Measurements from ENCODE around the gene CENPO.

The CENPO gene

DNA sequence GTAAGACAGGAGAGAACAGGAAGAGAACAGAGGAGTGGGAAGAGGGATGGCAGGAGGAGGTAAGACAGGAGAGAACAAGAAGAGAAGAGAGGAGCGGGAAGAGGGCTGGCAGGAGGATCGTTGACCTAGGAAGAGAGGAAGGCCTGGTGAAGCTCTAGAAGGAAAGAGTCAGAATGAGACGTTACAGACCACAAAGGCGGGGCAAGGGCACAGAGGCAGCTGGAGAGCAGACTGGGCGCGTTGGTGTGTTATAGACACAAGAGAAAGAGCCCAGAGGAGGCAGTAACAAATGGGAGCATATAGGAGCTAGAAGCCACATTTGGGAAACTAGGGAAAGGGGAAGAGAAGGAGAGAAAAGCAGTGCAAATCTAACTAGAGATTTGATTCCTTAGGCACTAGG lies 26.6 kb upstream of the CENPO start:
- TF ChIP-seq L3MBTL2 (conservative IDR thresholded peaks at IDR 0.05) (no peak), FOXK2 (IDR thresholded peaks at IDR 0.05) (no peak), NFRKB (IDR thresholded peaks at IDR 0.05) (no peak), ARNT (IDR thresholded peaks at IDR 0.05) (no peak), ELF4 (IDR thresholded peaks at IDR 0.05) (no peak), BHLHE40 (IDR thresholded peaks at IDR 0.05; ENCODE audit: borderline replicate concordance) (no peak), SUZ12 (IDR thresholded peaks at IDR 0.05) (no peak), CTBP1 (IDR thresholded peaks at IDR 0.05; ENCODE audit: borderline replicate concordance) (no peak), LEF1 (IDR thresholded peaks at IDR 0.05; ENCODE audit: borderline replicate concordance) (no peak), SP1 (IDR thresholded peaks at IDR 0.05) (no peak), ZNF384 (IDR thresholded peaks at IDR 0.05) (no peak), TARDBP (IDR thresholded peaks at IDR 0.05) (no peak), FOXM1 (IDR thresholded peaks at IDR 0.05; ENCODE audit: borderline replicate concordance) (no peak), HDGF (IDR thresholded peaks at IDR 0.05; ENCODE audit: borderline replicate concordance) (no peak), FOXA1 (IDR thresholded peaks at IDR 0.05) (no peak)
- TF ChIP-seq, protein P1, sequence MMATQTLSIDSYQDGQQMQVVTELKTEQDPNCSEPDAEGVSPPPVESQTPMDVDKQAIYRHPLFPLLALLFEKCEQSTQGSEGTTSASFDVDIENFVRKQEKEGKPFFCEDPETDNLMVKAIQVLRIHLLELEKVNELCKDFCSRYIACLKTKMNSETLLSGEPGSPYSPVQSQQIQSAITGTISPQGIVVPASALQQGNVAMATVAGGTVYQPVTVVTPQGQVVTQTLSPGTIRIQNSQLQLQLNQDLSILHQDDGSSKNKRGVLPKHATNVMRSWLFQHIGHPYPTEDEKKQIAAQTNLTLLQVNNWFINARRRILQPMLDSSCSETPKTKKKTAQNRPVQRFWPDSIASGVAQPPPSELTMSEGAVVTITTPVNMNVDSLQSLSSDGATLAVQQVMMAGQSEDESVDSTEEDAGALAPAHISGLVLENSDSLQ (IDR thresholded peaks at IDR 0.05), result no peak
- CTCF ChIA-PET, result interaction anchor here (0.7 kb wide), 1 partner anchor 25 kb away, joined by 3 read pairs; no protein-coding TSS in a partner anchor
- no peak for DNase-seq (ENCODE audit: extremely low spot score)
- POLR2A ChIA-PET, result no interaction called here

DNA sequence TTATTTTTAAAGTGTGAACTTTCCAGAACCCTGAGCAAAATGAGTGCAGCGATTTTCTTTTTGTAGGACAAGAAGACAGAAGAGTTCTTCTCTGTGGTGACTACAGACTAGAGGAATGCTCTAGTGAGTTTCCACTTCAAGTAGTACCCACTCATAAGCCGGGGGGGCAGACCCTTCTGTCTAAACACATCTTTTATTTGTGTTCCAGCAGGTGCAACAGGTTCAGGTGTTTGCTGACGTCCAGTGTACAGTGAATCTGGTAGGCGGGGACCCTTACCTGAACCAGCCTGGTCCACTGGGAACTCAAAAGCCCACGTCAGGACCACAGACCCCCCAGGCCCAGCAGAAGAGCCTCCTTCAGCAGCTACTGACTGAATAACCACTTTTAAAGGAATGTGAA lies 25.2 kb upstream of the CENPO start:
- TF ChIP-seq TARDBP (IDR thresholded peaks at IDR 0.05) (no peak), SP1 (IDR thresholded peaks at IDR 0.05) (no peak), FOXM1 (IDR thresholded peaks at IDR 0.05; ENCODE audit: borderline replicate concordance) (no peak), SUZ12 (IDR thresholded peaks at IDR 0.05) (no peak), ZNF384 (IDR thresholded peaks at IDR 0.05) (no peak), CTBP1 (IDR thresholded peaks at IDR 0.05; ENCODE audit: borderline replicate concordance) (no peak), L3MBTL2 (conservative IDR thresholded peaks at IDR 0.05) (no peak), ARNT (IDR thresholded peaks at IDR 0.05) (no peak), FOXK2 (IDR thresholded peaks at IDR 0.05) (no peak), HDGF (IDR thresholded peaks at IDR 0.05; ENCODE audit: borderline replicate concordance) (no peak), LEF1 (IDR thresholded peaks at IDR 0.05; ENCODE audit: borderline replicate concordance) (no peak), BHLHE40 (IDR thresholded peaks at IDR 0.05; ENCODE audit: borderline replicate concordance) (no peak), FOXA1 (IDR thresholded peaks at IDR 0.05) (no peak), ELF4 (IDR thresholded peaks at IDR 0.05) (no peak)
- TF ChIP-seq, protein P1 (IDR thresholded peaks at IDR 0.05), result no peak
- ChIA-PET CTCF (no interaction called here), POLR2A (no interaction called here)
- no peak for DNase-seq (ENCODE audit: extremely low spot score)

DNA sequence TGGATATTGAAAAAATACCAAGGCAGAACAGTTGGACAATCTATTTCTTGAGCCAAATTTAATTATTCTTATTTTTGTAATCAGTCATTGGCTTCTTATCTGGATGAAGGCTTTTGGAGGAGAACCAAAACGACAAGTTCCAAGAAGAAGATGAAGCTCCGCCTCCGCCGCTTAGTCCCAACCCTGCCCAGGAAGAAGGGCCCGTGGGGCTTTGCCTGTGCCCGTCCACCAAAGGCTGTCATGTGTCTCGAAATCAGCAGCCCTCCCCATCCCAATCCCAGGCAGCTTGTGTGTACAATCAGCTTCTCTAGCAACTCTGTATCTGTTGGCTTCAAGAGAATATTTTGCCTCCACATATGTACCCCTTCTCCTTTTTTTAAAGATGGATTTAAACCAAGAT lies 24.6 kb upstream of the CENPO start:
- DNase-seq (ENCODE audit: extremely low spot score), result no peak
- ChIA-PET POLR2A (no interaction called here), CTCF (no interaction called here)
- TF ChIP-seq FOXK2 (IDR thresholded peaks at IDR 0.05), result no peak
- TF ChIP-seq SP1 (IDR thresholded peaks at IDR 0.05), result no peak
- no peak for TF ChIP-seq LEF1 (IDR thresholded peaks at IDR 0.05; ENCODE audit: borderline replicate concordance)
- TF ChIP-seq SUZ12 (IDR thresholded peaks at IDR 0.05), result no peak
- TF ChIP-seq TARDBP (IDR thresholded peaks at IDR 0.05), result no peak
- TF ChIP-seq CTBP1 (IDR thresholded peaks at IDR 0.05; ENCODE audit: borderline replicate concordance), result no peak
- no peak for TF ChIP-seq ARNT (IDR thresholded peaks at IDR 0.05)
- TF ChIP-seq ZNF384 (IDR thresholded peaks at IDR 0.05), result no peak
- TF ChIP-seq NFRKB (IDR thresholded peaks at IDR 0.05), result no peak
- no peak for TF ChIP-seq L3MBTL2 (conservative IDR thresholded peaks at IDR 0.05)
- TF ChIP-seq, protein P1 (IDR thresholded peaks at IDR 0.05), result no peak
- no peak for TF ChIP-seq HDGF (IDR thresholded peaks at IDR 0.05; ENCODE audit: borderline replicate concordance)
- TF ChIP-seq BHLHE40 (IDR thresholded peaks at IDR 0.05; ENCODE audit: borderline replicate concordance), result no peak
- TF ChIP-seq ELF4 (IDR thresholded peaks at IDR 0.05), result no peak
- TF ChIP-seq FOXA1 (IDR thresholded peaks at IDR 0.05), result no peak
- no peak for TF ChIP-seq FOXM1 (IDR thresholded peaks at IDR 0.05; ENCODE audit: borderline replicate concordance)

DNA sequence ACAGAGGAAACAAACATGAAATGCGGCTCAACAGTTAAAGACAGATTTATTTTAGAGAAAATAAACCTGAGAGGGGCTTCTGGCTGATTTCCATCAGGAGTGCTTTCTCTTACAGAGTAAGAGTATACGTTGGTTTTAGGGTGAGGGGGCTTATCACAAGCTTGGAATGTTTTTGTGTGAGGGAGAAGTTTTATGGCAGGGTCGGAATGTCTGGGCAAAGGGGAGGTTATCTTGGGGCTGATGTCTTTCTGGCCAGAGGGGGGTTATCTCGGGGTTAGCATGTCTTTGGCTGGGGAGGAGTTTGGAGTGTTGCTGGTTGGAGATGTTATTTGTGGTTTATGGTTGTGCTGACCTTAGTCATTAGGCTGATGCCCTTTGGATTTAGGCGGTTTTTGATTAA lies 22.2 kb upstream of the CENPO start:
- DNase-seq (ENCODE audit: extremely low spot score), result no peak
- TF ChIP-seq L3MBTL2 (conservative IDR thresholded peaks at IDR 0.05), result no peak
- no peak for TF ChIP-seq FOXA1 (IDR thresholded peaks at IDR 0.05)
- TF ChIP-seq HDGF (IDR thresholded peaks at IDR 0.05; ENCODE audit: borderline replicate concordance), result no peak
- TF ChIP-seq, protein P1 (IDR thresholded peaks at IDR 0.05), result no peak
- TF ChIP-seq ZNF384 (IDR thresholded peaks at IDR 0.05), result no peak
- TF ChIP-seq LEF1 (IDR thresholded peaks at IDR 0.05; ENCODE audit: borderline replicate concordance), result no peak
- TF ChIP-seq BHLHE40 (IDR thresholded peaks at IDR 0.05; ENCODE audit: borderline replicate concordance), result no peak
- no peak for TF ChIP-seq FOXK2 (IDR thresholded peaks at IDR 0.05)
- no peak for TF ChIP-seq FOXM1 (IDR thresholded peaks at IDR 0.05; ENCODE audit: borderline replicate concordance)
- CTCF ChIA-PET, result interaction anchor here (0.6 kb wide), 1 partner anchor 43 kb away, joined by 3 read pairs; no protein-coding TSS in a partner anchor
- POLR2A ChIA-PET, result interaction anchor here (1.9 kb wide), 1 partner anchor 9 kb away, joined by 5 read pairs; no protein-coding TSS in a partner anchor

DNA sequence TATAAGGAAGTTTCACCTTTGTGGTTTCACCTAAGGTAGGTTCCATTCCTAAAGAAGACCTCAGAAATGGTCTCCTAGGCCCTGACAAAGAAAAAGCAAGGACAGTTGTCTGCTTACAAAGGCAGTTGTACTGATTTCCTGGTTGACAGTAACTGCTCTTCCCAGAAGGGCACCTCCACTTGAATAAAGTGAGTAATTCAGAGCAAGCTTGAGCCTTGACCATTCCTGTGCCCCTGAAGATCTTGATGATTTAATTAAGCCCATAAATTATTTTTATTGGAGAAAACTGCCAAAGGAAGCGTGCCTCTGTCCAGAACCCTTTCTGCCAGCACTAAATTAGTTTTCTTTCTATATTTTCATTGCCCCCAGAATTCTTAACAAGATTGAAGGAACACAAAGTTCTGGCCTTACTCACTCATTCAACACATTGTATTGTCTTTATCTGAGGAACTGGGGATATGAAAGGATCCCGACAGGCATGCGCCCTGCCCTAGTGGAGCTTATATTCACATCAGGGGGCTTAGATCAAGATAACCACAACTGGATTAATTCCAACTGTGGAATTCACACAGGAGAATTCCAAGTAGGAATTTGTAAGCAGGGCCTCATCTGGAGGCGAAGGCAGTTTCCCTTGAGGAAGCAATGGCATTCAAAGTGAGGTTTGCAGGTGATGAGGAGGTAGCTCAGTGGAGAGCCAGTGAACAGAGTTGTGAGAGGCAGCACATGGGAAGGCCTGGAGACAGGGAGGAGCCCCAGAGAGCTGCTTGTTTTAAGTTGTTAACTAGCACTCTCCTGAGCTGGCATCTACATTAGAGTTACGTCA lies 21.2 kb upstream of the CENPO start:
- peak; percentile 19 for DNase-seq (ENCODE audit: extremely low spot score)
- no peak for TF ChIP-seq ARNT (IDR thresholded peaks at IDR 0.05)
- TF ChIP-seq, protein P1 (IDR thresholded peaks at IDR 0.05), result peak; percentile 77
- POLR2A ChIA-PET, result interaction anchor here (1.4 to 1.9 kb wide), 2 partner anchors 10 to 19 kb away, joined by 3 to 5 read pairs; no protein-coding TSS in a partner anchor
- CTCF ChIA-PET, result no interaction called here
